ENCODE measurements around the gene PPP5C.

DNA sequence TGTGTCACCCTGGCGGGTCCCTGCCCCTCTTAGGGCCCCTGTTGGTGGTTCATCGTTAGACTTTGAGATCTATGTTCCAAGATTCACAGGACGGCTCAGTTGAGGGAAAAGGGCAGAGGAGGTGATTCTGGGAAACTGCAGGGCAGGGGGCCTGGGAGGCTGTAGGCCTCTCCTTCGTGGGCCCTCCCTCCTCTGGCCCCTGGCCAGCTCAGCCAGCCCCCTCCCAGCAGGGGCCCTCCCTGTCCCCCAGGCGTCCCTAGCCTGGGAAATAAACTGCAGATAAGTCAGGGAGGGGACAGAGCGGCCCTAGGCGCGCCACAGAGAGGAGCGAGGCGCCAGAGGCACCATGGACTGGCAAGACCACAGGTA, 43.6 kb upstream of the PPP5C start:
- TF ChIP-seq, protein P1, sequence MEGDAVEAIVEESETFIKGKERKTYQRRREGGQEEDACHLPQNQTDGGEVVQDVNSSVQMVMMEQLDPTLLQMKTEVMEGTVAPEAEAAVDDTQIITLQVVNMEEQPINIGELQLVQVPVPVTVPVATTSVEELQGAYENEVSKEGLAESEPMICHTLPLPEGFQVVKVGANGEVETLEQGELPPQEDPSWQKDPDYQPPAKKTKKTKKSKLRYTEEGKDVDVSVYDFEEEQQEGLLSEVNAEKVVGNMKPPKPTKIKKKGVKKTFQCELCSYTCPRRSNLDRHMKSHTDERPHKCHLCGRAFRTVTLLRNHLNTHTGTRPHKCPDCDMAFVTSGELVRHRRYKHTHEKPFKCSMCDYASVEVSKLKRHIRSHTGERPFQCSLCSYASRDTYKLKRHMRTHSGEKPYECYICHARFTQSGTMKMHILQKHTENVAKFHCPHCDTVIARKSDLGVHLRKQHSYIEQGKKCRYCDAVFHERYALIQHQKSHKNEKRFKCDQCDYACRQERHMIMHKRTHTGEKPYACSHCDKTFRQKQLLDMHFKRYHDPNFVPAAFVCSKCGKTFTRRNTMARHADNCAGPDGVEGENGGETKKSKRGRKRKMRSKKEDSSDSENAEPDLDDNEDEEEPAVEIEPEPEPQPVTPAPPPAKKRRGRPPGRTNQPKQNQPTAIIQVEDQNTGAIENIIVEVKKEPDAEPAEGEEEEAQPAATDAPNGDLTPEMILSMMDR (IDR thresholded peaks at IDR 0.05): no peak
- no peak for TF ChIP-seq POLR2A (IDR thresholded peaks at IDR 0.05)

All from lower leg skin (tissue), 3 donors.